Cardiac muscle cell (in vitro differentiated cells and primary cell): Measurements from ENCODE around the gene COPS9. TPM values are rescaled to one million over a fixed set of nuclear protein-coding genes. Genes with fewer than 3 reads are reported as not detected.

Source experiments
- DNase-seq, 2 donors: peaks; one replicate each; pipeline versions ENCODE4 v3.0.0 to v3.0.0-alpha.2; 2010 to 2017; ENCODE audit warnings: low read depth in 1 of 2, low spot score in 1 of 2
- H3K27ac ChIP-seq: fragments of 200-600 bp; sonication (generic); 2 replicates; pipeline ENCODE4 v1.5.1; 2016
- H3K27me3 ChIP-seq: fragments of 200-600 bp; sonication (generic); 2 replicates; pipeline ENCODE4 v1.6.0; 2016; ENCODE audit warnings: control low read depth
- H3K36me3 ChIP-seq: fragments of 200-600 bp; sonication (generic); 2 replicates; pipeline ENCODE4 v1.5.1; 2016; ENCODE audit warnings: control low read depth
- H3K4me1 ChIP-seq: fragments of 200-600 bp; sonication (generic); 2 replicates; pipeline ENCODE4 v1.8.1; 2017; ENCODE audit warnings: low read depth, mild to moderate bottlenecking, mixed run types
- H3K4me3 ChIP-seq: fragments of 200-600 bp; sonication (generic); 2 replicates; pipeline ENCODE4 v1.5.1; 2016; ENCODE audit warnings: mild to moderate bottlenecking
- H3K9me3 ChIP-seq: fragments of 200-600 bp; sonication (generic); 2 replicates; pipeline ENCODE4 v1.5.1; 2017; ENCODE audit warnings: low read depth, mild to moderate bottlenecking, control low read depth
- CTCF ChIP-seq: IDR thresholded peaks from 2 replicates; pipeline ENCODE4 v1.5.1; 2012; ENCODE audit warnings: low read depth, mild to moderate bottlenecking, low read length
- polyA plus RNA-seq: library from polyadenylated mRNA; unstranded; fragments of >200 nt; fragmentation: Nextera tagmentation; extraction: Ambion mirVana; gene quantifications from 2 replicates; pipeline ENCODE4 v1.2.1, GENCODE V29; 2016
- total RNA-seq: library from RNA; depleted of rRNA; stranded (reverse); fragments of >200 nt; gene quantifications from 2 replicates; pipeline ENCODE4 v1.2.3, GENCODE V29; 2016

The COPS9 gene
- total and polyA plus RNA-seq, 2 experiments from 2014 or later, result 111 to 321 TPM

GRCh38 chr2:240105982-240106381, 30.1 kb downstream of the COPS9 start:
- Histone ChIP-seq H3K4me1 (no peaks in the 10 kb centered on the region), H3K36me3 (no peaks in the 10 kb centered on the region), H3K9me3 (no peaks in the 10 kb centered on the region), H3K27me3 (no peaks in the 10 kb centered on the region), H3K27ac (no peak overlapping the region), H3K4me3 (no peak overlapping the region)
- no peak for DNase-seq
- TF ChIP-seq CTCF, result no peak

- Histone ChIP-seq H3K4me1 (no peaks in the 10 kb centered on the region), H3K27me3 (no peaks in the 10 kb centered on the region), H3K9me3 (no peaks in the 10 kb centered on the region), H3K27ac (no peak overlapping the region), H3K4me3 (no peak overlapping the region), H3K36me3 (no peaks in the 10 kb centered on the region)
- DNase-seq, result no peak
- no peak for TF ChIP-seq CTCF
Observed at GRCh38 chr2:240103136-240103535, 33.0 kb downstream of the COPS9 start.

GRCh38 chr2:240098349-240098748, 37.8 kb downstream of the COPS9 start:
- H3K9me3 ChIP-seq, result no peaks in the 10 kb centered on the region
- no peak for DNase-seq
- H3K4me1 ChIP-seq, result no peaks in the 10 kb centered on the region
- no peaks in the 10 kb centered on the region for H3K27me3 ChIP-seq
- no peaks in the 10 kb centered on the region for H3K36me3 ChIP-seq
- no peak overlapping the region for H3K4me3 ChIP-seq
- no peak overlapping the region for H3K27ac ChIP-seq
- TF ChIP-seq CTCF, result no peak

- TF ChIP-seq CTCF, result no peak
- no peak overlapping the region for H3K4me3 ChIP-seq
- no peak overlapping the region for H3K27ac ChIP-seq
- DNase-seq, result no peak
- H3K4me1 ChIP-seq, result no peaks in the 10 kb centered on the region
- no peaks in the 10 kb centered on the region for H3K9me3 ChIP-seq
- H3K36me3 ChIP-seq, result no peaks in the 10 kb centered on the region
- no peaks in the 10 kb centered on the region for H3K27me3 ChIP-seq
Observed at GRCh38 chr2:240095556-240096523, 40.3 kb downstream of the COPS9 start.

- no peaks in the 10 kb centered on the region for H3K36me3 ChIP-seq
- no peaks in the 10 kb centered on the region for H3K4me1 ChIP-seq
- TF ChIP-seq CTCF, result no peak
- no peaks in the 10 kb centered on the region for H3K27me3 ChIP-seq
- no peak overlapping the region for H3K4me3 ChIP-seq
- H3K9me3 ChIP-seq, result no peaks in the 10 kb centered on the region
- no peak for DNase-seq
- no peak overlapping the region for H3K27ac ChIP-seq
Observed at GRCh38 chr2:240089306-240089705, 46.8 kb downstream of the COPS9 start.
